Liver (tissue), 9 donors: ENCODE measurements around the gene ADGRL2. TPM values are rescaled to one million over a fixed set of nuclear protein-coding genes. Genes with fewer than 3 reads are reported as not detected.
"Not testable (repeated sequence)": the region's sequence is repeated elsewhere in the genome, so short reads cannot be mapped to it uniquely, and the experiment has no call there.

Source experiments
- DNase-seq: peaks from one replicate; pipeline ENCODE4 v3.0.0-alpha.2; 2017; ENCODE audit warnings: low spot score
- H3K27ac ChIP-seq, 2 donors: one replicate each; pipeline ENCODE4 v1.7.0; 2013; ENCODE audit warnings: inconsistent platforms in 2 of 2, low read length in 2 of 2, control low read depth in 1 of 2, low read depth in 1 of 2, mild to moderate bottlenecking in 1 of 2
- H3K27me3 ChIP-seq, 4 donors: one replicate each; pipeline versions ENCODE4 v1.6.1 to v1.7.0; 2013; ENCODE audit warnings: low read length in 3 of 4, inconsistent platforms in 1 of 4, mild to moderate bottlenecking in 1 of 4, moderate library complexity in 1 of 4; ENCODE audit not compliant: control insufficient read depth in 4 of 4, insufficient read depth in 4 of 4
- H3K36me3 ChIP-seq, 4 donors: one replicate each; pipeline versions ENCODE4 v1.6.1 to v1.7.0; 2013; ENCODE audit warnings: low read length in 3 of 4, mild to moderate bottlenecking in 3 of 4, low read depth in 1 of 4, moderate library complexity in 1 of 4; ENCODE audit not compliant: control insufficient read depth in 4 of 4, insufficient read depth in 3 of 4
- H3K4me1 ChIP-seq, 4 donors: one replicate each; pipeline versions ENCODE4 v1.6.1 to v1.7.0; 2013; ENCODE audit warnings: low read length in 3 of 4, mild to moderate bottlenecking in 3 of 4, moderate library complexity in 1 of 4; ENCODE audit not compliant: control insufficient read depth in 4 of 4, insufficient read depth in 4 of 4
- H3K4me3 ChIP-seq, 3 donors: one replicate each; pipeline versions ENCODE4 v1.6.1 to v1.7.0; 2013; ENCODE audit warnings: low read length in 3 of 3, control low read depth in 1 of 3, low read depth in 1 of 3, mild to moderate bottlenecking in 1 of 3
- H3K9ac ChIP-seq, 2 donors: one replicate each; pipeline ENCODE4 v1.7.0; 2013; ENCODE audit warnings: low read length in 2 of 2, mild to moderate bottlenecking in 2 of 2, moderate library complexity in 2 of 2, control low read depth in 1 of 2, low read depth in 1 of 2
- H3K9me3 ChIP-seq, 4 donors: one replicate each; pipeline versions ENCODE4 v1.6.1 to v1.7.0; 2013; ENCODE audit warnings: low read length in 3 of 4; ENCODE audit not compliant: control insufficient read depth in 4 of 4
- FOXA1 ChIP-seq: IDR thresholded peaks from 2 replicates; pipeline ENCODE4 v1.6.1; 2016; ENCODE audit warnings: antibody characterized with exemption
- FOXA2 ChIP-seq: IDR thresholded peaks from 2 replicates; pipeline ENCODE4 v1.6.1; 2016; ENCODE audit warnings: antibody characterized with exemption
- HNF4A ChIP-seq, 2 donors: conservative IDR thresholded peaks; 2 replicates each; pipeline ENCODE4 v1.6.1; 2016; ENCODE audit warnings: antibody characterized with exemption in 2 of 2, mild to moderate bottlenecking in 2 of 2
- RAD21 ChIP-seq, 2 donors: IDR thresholded peaks; 2 replicates each; pipeline ENCODE4 v1.6.1; 2016; ENCODE audit warnings: antibody characterized with exemption in 2 of 2, mild to moderate bottlenecking in 2 of 2
- SP1 ChIP-seq: IDR thresholded peaks from 2 replicates; pipeline ENCODE4 v1.6.1; 2018; ENCODE audit warnings: antibody characterized with exemption, mild to moderate bottlenecking
- YY1 ChIP-seq: IDR thresholded peaks from 2 replicates; pipeline ENCODE4 v1.6.1; 2016; ENCODE audit warnings: antibody characterized with exemption, mild to moderate bottlenecking
- WGBS: extraction: QIAGEN DNeasy Blood & Tissue Kit; methylation state at CpG from one replicate; pipeline ENCODE4 v1.1.7; 2013; 5-methylcytosine and 5-hydroxymethylcytosine counted together
- polyA plus RNA-seq, 2 donors: library from polyadenylated mRNA; stranded (reverse) in 1 of 2; unstranded in 1 of 2; fragments of 200-250 nt in 1 of 2; fragments of >200 nt in 1 of 2; fragmentation: Nextera tagmentation in 1 of 2; extraction: Ambion mirVana in 1 of 2; gene quantifications; one replicate each; pipeline versions ENCODE4 v1.2.1 to v1.2.3, GENCODE V29; 2013 to 2015
- total RNA-seq, 2 donors: library from RNA; depleted of rRNA; stranded (reverse); fragments of >200 nt; gene quantifications; one replicate each; pipeline ENCODE4 v1.2.3, GENCODE V29; 2014
- TF ChIP-seq, protein P1 (sequence below): IDR thresholded peaks from 2 replicates; pipeline ENCODE4 v1.6.1; 2016; ENCODE audit warnings: antibody characterized with exemption
- TF ChIP-seq, protein P2 (sequence below): IDR thresholded peaks from 2 replicates; pipeline ENCODE4 v1.6.1; 2016; ENCODE audit warnings: antibody characterized with exemption
- TF ChIP-seq, protein P3 (sequence below): fragments of 150-350 bp; IDR thresholded peaks from 2 replicates; pipeline ENCODE4 v1.5.1; 2017; ENCODE audit warnings: improper control_type of control experiment, low read depth, low read length; ENCODE audit not compliant: missing input control
- TF ChIP-seq, protein P4 (sequence below): IDR thresholded peaks from 2 replicates; pipeline ENCODE4 v1.6.1; 2016; ENCODE audit warnings: antibody characterized with exemption, mild to moderate bottlenecking
- TF ChIP-seq, protein P5 (sequence below): IDR thresholded peaks from 2 replicates; pipeline ENCODE4 v1.6.1; 2016; ENCODE audit warnings: antibody characterized with exemption
- donor health status: healthy.
- donor health status: healthy.
- donor health status: healthy.
- donor health status: healthy.
- donor health status: healthy.

ADGRL2 gene
- total and polyA plus RNA-seq, 4 donors: 21.1 to 82.0 (median 31.7) TPM

DNA sequence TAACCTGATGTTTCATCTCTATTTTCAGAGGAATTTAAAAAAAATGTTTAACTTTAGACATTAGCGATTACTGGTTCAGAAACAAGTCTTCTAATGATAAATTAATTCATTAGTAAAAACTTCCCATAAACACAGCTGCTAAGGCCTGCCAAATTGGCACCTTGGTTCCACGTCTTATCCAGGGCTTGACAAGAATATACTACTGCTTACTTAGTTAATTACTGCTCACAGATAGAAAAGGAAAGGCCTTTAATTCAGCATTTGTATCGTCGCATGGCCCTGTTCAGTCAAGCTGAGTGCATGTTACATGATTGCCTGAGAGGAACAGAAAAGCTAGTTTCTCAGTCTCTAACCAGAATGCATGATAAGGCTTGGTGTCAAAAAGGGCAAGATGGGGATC lies 84.6 kb downstream of the ADGRL2 start (continued):
- TF ChIP-seq, protein P1, sequence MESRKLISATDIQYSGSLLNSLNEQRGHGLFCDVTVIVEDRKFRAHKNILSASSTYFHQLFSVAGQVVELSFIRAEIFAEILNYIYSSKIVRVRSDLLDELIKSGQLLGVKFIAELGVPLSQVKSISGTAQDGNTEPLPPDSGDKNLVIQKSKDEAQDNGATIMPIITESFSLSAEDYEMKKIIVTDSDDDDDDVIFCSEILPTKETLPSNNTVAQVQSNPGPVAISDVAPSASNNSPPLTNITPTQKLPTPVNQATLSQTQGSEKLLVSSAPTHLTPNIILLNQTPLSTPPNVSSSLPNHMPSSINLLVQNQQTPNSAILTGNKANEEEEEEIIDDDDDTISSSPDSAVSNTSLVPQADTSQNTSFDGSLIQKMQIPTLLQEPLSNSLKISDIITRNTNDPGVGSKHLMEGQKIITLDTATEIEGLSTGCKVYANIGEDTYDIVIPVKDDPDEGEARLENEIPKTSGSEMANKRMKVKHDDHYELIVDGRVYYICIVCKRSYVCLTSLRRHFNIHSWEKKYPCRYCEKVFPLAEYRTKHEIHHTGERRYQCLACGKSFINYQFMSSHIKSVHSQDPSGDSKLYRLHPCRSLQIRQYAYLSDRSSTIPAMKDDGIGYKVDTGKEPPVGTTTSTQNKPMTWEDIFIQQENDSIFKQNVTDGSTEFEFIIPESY: no peak
- TF ChIP-seq HNF4A (conservative IDR thresholded peaks at IDR 0.05) (no peak), YY1 (no peak), FOXA1 (no peak)
- TF ChIP-seq, protein P2, sequence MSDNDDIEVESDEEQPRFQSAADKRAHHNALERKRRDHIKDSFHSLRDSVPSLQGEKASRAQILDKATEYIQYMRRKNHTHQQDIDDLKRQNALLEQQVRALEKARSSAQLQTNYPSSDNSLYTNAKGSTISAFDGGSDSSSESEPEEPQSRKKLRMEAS: no peak

DNA sequence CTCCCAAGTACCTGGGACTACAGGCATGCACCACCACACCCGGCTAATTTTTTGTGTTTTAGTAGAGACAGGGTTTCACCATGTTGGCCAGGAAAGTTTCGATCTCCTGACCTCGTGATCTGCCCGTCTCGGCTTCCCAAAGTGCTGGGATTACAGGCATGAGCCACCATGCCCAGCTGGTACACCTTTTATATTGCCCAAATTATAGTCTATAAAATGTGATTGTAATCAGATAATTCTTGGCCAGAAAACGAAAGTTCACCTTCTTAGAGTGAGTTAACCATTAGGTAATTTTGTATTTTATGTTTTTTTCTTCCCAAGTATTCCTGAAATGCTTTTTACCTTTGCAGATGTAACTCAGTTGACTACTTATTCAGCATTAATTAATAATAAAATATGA lies 85.6 kb downstream of the ADGRL2 start:
- WGBS: 81% methylated on average over 6 of the region's 6 CpGs
- H3K27ac ChIP-seq: not testable (repeated sequence)

DNA sequence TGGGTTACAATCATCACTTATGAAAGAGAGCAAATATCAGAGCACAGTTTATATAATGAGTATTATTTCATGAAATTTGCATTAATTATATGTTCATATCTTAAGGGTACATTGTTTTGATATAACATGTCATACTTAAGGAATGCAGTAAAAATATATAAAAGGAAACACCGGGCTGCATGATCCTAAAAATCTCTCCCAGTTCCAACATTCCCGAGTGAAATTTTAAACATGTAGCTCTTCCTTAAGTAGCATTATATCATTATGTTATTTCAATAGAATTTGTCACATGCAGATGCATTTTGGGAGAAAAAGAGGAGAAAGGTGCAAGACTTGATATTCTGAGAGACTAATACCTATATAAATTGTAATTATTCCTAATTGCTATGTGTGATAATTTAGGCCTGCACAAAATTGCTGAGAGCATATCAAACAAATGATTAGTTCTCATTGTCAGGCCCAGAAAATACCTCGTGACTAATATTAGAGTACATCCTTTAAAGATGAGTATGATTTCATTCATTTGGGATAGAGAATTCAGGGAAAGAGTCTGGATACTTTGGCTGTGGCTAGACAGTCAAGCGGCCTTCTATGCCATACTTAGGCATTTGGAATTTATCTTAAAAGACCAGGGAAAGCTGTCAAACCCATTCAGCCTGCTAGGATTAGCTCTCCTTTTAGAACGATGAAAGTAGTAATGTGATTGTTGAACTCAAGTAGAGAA lies 86.8 kb downstream of the ADGRL2 start:
- Histone ChIP-seq H3K36me3 (no peaks in the 10 kb centered on the region), H3K27ac (no peak overlapping the region), H3K4me1 (no peaks in the 10 kb centered on the region), H3K27me3 (no peaks in the 10 kb centered on the region), H3K9me3 (no peaks in the 10 kb centered on the region), H3K4me3 (no peak overlapping the region), H3K9ac (no peak overlapping the region)
- DNase-seq: no peak
- WGBS: 79% methylated on average over 5 of the region's 5 CpGs
- TF ChIP-seq, protein P1: no peak
- TF ChIP-seq, protein P3, sequence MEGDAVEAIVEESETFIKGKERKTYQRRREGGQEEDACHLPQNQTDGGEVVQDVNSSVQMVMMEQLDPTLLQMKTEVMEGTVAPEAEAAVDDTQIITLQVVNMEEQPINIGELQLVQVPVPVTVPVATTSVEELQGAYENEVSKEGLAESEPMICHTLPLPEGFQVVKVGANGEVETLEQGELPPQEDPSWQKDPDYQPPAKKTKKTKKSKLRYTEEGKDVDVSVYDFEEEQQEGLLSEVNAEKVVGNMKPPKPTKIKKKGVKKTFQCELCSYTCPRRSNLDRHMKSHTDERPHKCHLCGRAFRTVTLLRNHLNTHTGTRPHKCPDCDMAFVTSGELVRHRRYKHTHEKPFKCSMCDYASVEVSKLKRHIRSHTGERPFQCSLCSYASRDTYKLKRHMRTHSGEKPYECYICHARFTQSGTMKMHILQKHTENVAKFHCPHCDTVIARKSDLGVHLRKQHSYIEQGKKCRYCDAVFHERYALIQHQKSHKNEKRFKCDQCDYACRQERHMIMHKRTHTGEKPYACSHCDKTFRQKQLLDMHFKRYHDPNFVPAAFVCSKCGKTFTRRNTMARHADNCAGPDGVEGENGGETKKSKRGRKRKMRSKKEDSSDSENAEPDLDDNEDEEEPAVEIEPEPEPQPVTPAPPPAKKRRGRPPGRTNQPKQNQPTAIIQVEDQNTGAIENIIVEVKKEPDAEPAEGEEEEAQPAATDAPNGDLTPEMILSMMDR: no peak
- no peak for TF ChIP-seq FOXA2
- no peak for TF ChIP-seq HNF4A (conservative IDR thresholded peaks at IDR 0.05)
- no peak for TF ChIP-seq RAD21 (IDR thresholded peaks at IDR 0.05)
- no peak for TF ChIP-seq SP1
- TF ChIP-seq, protein P4, sequence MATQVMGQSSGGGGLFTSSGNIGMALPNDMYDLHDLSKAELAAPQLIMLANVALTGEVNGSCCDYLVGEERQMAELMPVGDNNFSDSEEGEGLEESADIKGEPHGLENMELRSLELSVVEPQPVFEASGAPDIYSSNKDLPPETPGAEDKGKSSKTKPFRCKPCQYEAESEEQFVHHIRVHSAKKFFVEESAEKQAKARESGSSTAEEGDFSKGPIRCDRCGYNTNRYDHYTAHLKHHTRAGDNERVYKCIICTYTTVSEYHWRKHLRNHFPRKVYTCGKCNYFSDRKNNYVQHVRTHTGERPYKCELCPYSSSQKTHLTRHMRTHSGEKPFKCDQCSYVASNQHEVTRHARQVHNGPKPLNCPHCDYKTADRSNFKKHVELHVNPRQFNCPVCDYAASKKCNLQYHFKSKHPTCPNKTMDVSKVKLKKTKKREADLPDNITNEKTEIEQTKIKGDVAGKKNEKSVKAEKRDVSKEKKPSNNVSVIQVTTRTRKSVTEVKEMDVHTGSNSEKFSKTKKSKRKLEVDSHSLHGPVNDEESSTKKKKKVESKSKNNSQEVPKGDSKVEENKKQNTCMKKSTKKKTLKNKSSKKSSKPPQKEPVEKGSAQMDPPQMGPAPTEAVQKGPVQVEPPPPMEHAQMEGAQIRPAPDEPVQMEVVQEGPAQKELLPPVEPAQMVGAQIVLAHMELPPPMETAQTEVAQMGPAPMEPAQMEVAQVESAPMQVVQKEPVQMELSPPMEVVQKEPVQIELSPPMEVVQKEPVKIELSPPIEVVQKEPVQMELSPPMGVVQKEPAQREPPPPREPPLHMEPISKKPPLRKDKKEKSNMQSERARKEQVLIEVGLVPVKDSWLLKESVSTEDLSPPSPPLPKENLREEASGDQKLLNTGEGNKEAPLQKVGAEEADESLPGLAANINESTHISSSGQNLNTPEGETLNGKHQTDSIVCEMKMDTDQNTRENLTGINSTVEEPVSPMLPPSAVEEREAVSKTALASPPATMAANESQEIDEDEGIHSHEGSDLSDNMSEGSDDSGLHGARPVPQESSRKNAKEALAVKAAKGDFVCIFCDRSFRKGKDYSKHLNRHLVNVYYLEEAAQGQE: no peak
- TF ChIP-seq, protein P2: no peak
- TF ChIP-seq, protein P5, sequence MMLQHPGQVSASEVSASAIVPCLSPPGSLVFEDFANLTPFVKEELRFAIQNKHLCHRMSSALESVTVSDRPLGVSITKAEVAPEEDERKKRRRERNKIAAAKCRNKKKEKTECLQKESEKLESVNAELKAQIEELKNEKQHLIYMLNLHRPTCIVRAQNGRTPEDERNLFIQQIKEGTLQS: no peak
- no peak for TF ChIP-seq YY1

More for the DNA sequence above, 85.6 kb downstream of the ADGRL2 start:
- not testable (repeated sequence) for DNase-seq, H3K27me3 ChIP-seq, H3K4me1 ChIP-seq, H3K9ac ChIP-seq, H3K9me3 ChIP-seq, H3K4me3 ChIP-seq, H3K36me3 ChIP-seq
